GM21381 (cell line): ENCODE data around the gene DENND4B.

ENCODE experiments used
- ATAC-seq: cut with Tn5 transposase; IDR thresholded peaks from one replicate; pipeline ENCODE4 v1.9.1; 2021; ENCODE audit warnings: mild to moderate bottlenecking, moderate library complexity; ENCODE audit not compliant: unreplicated experiment

DENND4B gene

DNA sequence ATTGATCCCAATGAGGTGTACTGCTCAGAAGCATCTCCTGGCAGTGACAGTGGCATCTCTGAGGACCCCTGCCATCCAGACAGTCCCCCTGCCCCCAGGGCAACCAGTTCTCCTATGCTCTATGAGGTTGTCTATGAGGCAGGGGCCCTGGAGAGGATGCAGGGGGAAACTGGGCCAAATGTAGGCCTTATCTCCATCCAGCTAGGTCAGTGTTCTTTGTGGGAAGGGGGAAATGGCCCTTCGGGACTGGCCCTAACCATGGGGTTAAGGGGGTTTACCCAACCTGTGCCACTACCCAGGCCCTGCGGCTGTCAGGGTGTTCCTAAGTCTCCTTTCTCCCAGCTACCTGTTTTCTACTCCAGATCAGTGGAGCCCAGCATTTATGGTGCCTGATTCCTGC lies 22.5 kb upstream of the DENND4B start:
- ATAC-seq, result no peak

DNA sequence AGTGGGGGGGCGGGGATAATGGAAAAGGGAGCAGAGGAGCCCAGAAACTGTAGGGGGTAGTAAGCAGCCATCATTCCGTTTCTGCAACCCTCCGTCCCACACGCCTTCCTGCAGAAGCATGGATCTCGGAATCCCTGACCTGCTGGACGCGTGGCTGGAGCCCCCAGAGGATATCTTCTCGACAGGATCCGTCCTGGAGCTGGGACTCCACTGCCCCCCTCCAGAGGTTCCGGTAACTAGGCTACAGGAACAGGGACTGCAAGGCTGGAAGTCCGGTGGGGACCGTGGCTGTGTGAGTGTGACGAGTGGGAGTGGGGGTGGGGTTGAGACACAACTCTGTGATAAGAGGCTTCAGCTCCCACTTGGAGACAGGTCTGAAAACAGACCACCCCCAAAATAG lies 21.9 kb upstream of the DENND4B start:
- ATAC-seq, result no peak

DNA sequence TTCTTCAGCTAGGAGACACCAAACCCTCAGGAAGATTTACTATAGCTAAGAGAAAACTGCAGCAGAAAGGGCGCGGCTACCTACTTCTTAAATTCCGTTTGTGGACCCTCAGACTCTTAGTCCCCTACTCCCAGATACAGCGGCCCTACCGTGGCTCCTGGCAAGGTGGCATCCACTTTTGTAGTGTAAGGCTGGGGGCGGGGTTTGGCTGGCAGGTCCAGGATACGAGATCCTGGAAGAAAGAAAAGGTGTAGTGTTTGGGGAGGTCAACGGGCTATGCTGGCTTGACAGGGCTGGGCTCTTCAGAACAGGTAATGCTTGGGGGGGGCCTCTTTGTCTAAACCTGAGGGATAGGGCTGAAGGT lies 21.5 kb upstream of the DENND4B start:
- no peak for ATAC-seq

DNA sequence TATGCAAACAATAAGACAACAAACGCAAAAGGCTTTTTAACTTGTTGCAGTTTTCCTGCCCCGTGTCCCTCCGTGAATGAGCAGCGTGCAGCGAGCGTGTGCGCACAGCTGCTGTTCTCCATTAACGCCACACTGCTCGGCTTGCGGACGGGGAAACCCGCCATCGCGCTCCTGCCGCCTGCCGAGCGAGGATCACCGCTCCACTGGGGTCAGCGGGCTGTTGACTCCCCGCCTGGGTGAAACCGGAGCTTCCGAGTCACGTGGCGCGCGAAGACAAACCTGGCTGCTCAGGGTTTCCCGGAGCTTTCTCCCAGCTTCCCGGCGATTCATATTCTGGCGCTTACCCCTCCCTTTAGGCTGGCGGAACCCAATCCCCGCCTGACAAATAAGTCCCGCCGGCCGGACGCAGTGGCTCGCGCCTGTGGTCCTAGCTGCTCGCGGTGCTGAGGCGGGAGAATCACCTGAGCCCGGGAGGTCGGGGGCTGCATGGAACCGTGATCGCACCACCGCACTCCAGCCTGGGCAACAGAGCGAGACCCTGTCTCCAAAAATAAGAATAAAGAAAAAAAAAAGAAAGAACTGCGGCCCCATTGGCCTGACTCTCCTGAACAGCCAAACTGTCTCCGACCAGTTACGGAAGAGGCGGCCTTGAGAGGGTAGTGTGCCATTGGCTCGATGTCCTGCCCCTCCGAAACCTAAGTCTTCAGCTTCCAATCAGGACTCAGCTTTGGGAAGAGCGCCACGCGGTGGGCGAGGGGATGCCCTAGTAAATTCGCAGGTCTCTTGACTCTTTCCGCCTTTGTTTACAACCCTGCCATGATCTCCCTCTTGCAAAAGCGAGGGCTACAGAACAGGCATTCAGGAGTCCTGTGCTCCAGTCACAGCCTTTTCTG lies 20.8 kb upstream of the DENND4B start, which contains the start of gene CREB3L4:
Gene CREB3L4, plus strand, starts transcription at position 796 of the 893 bp plus-strand sequence. CDS start 624 bp downstream, outside the sequence.
- peak; percentile 65 for ATAC-seq

DNA sequence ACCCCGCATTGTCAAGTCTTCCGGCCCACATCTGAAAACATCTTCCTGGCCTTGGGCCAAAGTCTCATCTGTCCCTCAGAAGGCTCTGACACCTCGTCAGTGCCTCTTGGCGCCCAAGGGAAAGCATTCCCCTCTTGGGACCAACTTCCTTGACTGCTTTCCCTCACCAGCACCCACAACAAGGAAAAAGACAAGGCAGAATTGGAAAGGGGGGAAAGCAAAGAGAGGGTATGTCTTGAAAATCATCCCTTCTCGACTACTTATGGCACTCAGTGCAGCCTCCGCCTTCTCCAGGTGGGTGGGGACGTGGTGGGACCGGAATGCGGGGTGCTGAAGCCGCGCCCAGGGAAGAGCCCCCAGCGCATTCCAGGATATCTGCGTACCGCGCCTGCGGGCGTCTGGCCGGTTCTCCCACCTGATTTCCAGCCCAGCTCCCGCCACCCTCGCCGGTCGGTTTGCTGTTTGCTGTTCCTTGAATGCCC lies 17.4 kb upstream of the DENND4B start:
- ATAC-seq, result no peak

DNA sequence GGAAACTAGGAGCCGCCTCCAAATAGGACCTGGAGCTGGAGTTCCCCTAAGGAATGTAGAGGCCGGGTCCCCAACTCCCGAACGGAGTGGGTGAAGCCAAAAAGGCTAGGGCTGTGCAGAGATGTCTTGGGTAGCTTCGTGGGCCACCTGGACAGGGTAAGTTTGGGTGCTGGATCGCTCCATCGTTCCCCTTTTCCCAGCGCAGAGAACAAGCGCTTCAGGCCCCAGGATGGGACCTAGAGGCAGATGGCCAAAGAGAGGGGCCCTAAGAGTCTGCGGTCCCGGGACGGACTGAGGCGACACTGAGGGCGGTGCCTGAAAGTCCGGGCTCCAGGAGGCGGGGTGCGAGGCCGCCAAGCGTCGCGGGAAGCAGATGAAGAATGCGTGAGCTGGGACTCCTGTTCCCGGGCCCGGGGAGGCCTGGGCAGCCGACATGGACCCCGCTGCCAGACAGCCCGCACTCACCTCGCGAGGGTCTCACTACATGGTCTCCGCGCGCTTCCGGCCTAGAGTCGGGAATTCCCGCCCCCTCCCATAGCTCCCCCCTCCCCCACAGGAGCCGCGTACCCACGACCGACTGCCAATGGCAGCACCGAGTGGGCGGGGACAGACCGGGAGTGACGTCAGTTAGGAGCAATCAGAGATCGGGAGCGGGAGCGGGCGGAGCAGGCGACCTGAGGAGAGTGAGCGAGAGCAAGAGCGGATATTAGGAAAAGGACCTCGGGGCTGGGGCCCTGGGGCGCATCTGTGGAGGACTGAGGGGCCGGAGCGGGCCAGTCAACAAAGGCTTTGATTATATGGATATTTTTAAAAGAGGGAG lies 16.7 kb upstream of the DENND4B start, which contains the start of gene SLC39A1:
Gene SLC39A1, minus strand, starts transcription at position 508 of the 820 bp plus-strand sequence. CDS start 822 bp downstream, outside the sequence.
- ATAC-seq, result peak; percentile 50

DNA sequence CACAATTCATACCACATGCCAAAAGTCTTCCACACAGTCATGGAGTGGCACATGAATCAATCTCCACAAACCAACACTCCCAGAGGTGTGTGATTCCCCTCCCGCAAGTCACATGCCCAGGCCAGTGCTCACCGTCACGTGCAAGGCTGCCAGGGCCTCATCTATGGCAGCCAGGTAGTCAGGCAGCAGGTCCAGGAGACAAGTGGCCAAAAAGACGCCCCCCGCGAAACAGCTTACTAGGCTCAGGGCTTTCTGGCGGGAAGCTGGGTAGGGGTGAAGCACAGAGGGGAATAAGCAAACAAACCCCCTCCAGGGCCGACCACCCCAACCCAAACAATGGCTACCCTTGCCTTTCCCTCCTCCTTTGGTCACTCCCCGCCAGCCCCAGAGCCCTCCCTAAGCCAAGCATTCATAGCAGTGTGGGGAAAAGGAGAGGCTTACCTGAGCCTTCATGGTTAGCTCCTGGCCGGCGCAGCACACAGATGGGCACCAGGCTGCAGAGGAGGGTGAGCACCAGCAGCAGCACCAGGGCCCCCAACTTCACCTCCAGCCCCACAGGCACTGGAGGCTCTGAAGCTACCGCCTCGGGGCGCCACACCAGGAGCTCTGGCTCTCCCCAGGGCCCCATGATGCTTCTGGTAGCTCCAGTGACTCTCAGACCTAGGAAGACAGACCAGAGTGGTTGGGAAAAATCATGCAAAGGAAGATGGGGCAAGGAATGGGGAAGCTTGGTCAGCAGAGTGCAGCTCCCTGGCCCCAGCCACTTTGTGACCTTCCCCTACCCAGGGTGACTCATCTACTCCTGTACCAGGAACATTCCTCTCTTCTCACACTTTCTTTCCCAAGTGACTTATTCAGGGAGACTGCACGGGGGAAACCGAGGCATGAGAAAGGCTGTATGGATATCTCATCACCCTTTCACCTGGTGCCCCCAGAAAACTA lies 15.8 kb upstream of the DENND4B start:
- no peak for ATAC-seq

DNA sequence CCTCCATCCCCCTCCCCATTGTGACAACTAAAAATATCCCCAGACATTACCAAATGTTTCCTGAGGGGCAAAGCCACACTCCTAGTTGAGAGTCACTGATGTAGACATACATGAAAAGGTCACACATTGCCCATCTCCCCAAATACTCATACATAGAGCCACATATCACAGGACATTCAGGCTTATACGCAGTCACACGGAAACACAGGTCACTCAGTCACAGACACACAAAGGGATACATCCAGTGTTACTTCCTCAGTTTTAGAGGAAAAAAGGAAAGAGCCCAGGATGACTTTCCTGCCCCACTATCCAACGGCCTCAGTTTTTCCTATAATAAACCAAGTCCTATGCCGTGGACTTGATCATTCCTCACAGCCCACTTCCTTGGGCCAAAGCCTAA lies 14.9 kb upstream of the DENND4B start:
- no peak for ATAC-seq

DNA sequence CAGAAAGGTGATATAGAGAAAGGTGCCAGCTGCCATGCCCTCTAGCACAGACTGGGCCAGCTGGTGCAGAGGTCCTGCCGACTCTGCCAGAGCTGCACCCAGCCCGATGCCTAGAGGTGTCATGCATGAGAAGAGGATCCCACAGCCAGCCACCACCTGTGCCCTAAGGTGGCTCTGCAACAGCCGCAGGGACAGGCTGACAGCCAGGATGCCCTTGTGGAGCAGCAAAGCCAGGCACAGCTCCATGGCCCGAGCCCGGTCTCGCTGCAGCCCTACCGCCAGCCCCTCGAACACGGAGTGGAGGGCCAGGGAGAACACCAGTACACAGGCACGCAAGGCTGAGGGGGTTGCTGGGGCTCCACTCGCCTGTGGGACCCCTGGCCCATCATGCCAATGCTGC lies 13.7 kb upstream of the DENND4B start:
- ATAC-seq, result no peak

DNA sequence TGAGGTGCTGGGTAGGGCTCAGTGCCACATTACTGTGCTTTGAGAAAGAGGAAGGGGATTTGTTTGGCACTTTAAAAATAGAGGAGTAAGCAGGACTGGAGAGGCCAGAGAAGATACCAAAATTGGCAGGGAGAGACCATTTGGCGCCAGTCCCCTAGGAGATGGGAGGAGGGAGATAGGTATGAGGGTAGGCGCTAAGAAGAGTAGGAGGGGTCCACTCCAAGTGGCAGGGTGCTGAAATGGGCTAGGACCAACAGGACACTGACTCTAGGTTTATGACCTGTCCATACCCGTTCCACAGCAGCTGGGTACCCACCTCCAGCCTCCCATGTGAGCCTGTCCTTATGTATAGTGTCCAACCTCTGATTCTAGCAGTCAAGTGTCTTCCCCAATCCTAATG lies 12.9 kb upstream of the DENND4B start:
- no peak for ATAC-seq

DNA sequence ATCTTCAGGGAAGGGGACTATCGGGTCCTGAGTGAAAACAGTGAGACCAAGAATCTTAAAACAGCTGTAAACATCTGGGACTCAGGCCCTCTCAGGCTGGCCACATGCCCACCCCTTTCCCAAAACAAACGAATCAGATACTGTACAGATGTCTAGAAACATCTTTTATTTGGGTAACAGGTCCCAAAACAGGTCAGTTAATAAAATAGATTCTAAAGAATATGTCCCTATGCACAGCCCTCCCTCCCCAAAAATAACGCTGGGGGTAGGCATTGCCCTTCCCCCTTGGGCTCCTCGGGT lies 12.4 kb upstream of the DENND4B start:
- no peak for ATAC-seq

DNA sequence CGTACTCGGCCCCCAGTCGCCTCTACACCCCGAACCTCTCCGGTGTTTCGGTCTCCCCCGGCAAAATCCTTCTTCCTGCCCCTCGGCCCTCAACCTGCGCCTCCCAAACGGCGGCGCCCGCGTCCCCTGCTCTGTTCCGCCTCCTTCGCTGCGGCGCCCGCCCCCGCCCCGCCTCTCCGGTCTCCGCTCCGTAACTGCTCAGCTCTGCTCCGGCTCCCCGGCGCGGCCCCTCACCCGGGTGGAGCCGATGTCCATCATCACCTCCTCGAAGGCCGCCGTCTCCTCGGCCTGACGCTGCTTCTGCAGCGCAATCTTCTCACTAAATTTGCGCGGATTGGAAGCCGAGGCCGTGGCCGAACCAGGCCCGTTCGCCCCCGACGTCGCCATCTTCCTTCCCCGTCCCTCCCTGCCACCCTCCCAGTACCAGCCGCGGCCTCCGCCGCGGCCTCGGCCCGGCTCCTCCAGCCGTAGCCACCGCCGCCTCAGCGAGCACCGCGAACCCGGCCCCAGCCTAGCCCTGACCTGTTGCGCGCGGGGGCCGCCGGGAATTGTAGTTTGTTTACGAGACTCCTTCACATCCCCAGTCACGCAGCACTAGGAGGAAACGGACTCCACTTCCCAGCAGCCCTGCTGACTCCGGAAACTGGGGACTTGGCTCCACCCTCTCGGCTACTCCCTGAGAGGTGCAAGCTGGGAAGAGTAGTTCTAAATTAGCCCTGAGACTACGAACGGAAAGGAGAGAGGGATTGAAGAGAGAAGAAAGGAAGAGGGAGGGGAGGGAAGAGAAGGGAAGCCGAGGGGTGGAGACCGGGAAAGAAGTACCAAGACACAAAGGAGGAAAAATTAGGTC lies 11.8 kb upstream of the DENND4B start, which contains the start of gene CRTC2:
Gene CRTC2, minus strand, starts transcription at position 502 of the 850 bp plus-strand sequence. Its CDS starts 115 bp downstream, at position 387.
- ATAC-seq, result peak; percentile 62

DNA sequence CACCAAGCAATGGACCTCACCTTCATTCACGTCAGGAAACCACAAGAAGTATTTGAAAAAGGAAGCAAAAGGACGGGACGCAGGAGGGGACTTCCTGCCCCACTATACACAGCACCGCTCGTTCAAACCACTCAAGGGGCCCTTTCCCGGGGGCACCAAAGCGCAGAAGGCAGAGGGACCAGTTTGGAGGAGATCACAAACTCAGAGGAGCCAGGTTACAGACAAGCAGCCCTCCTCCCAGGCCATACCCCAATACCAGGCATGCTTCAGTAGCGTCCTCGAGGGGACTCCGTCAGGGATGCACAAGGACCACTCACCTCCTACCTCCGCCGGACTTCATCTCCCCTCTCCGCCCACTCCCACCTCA lies 11.2 kb upstream of the DENND4B start:
- ATAC-seq, result peak; percentile 7

DNA sequence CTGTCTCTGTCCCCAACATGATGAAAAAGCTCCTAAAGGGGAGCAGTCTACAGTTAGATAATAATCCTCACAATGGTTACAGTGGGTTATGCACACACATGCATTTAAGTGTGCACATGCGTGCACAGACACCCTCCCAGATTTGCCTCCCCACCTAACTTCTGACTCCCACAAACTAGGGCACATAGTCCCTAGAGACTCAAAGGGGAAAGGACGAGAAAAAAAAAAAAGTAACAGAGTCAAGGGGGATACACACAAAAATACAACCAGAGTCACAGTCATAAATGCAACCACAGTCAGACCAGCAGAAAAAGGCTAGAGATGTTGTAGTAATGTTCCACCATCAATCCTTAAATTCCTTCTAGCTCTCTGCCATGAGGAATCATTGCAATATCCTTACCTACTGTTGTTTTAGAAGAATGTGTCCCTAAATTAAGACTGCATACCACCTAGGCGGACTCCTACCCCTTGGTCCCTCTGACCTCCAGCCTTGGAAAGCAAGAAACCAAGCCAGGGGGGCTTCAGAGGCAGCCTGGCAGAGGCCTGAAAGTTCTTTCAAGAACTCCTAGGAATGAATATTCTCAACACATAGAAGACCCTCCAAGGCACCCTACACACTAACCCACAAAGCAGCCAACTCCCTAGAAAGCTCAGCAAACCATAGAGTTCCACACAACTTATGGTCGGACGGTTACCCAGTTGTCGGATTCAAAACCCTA lies 10.6 kb upstream of the DENND4B start:
- ATAC-seq, result no peak

DNA sequence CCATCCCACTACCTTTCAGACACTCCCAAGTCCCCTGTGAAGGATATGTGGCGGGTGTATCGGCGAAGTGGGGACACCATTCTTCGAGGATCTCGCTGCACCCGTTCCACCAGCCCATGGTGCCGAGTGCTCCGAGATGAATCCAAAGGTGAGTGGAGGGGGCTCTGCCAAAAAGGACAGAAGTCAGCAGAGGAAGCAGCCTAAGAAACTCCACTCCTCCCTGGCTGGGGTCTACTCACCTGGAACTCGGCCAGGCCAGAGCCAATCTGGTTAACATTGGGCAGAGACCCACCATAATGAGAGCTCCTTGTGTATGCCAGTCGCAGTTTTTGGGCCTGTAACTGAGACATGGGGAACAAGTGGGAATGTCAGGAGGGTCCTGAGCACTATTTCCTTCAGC lies 8.3 kb upstream of the DENND4B start:
- no peak for ATAC-seq

DNA sequence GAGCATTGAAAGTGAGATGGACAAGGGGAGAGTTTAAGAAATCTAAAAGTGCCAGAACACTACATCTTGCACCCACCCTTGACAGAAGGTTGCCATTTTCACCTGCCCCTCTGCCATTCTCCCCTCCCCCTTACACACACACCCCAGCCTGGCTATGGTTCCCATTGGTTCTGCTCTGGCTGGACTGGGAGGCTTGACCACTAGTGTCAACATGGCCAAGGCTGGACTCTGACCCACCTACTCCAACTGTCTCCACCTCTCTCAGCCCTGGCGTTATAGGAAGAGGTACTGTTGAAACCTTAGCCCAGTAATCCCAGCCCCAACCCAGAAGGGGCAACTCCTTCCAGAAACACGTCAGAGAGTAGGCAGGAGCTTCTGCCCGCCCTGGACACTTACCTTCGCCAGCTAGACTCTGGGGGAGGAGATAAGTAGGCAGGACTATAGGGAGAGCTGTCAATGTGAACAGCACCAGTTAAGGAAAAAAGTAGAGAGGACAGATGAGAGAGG lies 7.4 kb upstream of the DENND4B start:
- no peak for ATAC-seq

DNA sequence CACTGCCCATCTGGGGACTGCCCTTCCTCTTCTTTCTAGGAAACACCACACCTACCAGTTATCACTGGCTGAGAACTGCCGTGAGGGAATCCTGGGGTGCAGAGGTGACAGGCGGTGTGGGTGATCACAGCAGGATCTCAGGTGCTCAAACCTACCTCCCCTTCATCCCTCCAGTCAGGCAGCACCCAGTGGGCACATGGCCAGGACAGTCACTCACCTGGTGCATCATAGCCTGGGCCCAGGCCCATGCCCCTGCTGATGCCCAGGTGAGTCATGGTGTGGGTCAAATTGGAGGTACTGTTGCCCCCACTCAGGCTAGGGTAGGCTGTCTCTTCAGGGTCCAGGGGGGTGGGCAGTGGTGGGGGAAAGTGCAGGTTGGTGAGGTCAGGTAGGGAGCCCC lies 5.3 kb upstream of the DENND4B start:
- no peak for ATAC-seq

DNA sequence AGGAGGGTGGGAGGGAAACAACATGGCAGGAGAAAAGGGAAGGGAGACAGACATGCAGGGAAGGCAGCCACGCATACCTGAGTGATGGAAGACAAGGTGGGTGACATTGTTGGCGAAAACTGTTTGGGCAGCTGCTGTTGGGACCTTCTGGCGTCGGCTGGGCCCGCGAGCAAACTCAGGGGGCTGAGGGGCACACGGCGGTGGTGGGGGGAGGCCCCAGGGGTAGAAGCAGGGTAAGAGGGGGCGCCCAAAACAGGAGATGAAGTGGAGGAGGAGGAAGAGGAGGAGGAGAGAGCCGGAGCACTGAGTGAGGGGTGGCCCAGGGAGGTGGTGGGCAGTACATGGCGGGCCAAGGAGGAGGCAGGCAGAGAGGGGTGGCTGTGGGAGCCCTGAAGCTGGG lies 4.7 kb upstream of the DENND4B start:
- no peak for ATAC-seq
